Pancreas (tissue), 10 donors: ENCODE data around the gene SMCO2. TPM values are rescaled to one million over a fixed set of nuclear protein-coding genes. Genes with fewer than 3 reads are reported as not detected.
A peak's percentile ranks its signal among the peaks of the same experiment; 100 is the strongest.

Source experiments
- ATAC-seq, 4 donors: fragments of 200-7000 bp; cut with Tn5 transposase; one replicate each; pipeline versions ENCODE4 v1.8.0 to v1.9.1; 2020; ENCODE audit warnings: mild to moderate bottlenecking in 4 of 4, moderate library complexity in 4 of 4
- DNase-seq, 6 donors: peaks; one replicate each; pipeline ENCODE4 v3.0.0-alpha.2; 2020
- FAIRE-seq: peaks from 2 replicates; lab custom pipeline; 2012; peaks lifted over from hg19 to GRCh38; lab: Jason Lieb, UNC
- H3K27ac ChIP-seq, 4 donors: fragments of 200-600 bp; sonication (generic); 1 replicate in 3 of 4; 2 replicates in 1 of 4; pipeline versions ENCODE4 v1.5.0 to v1.8.0; 2020
- H3K27me3 ChIP-seq, 4 donors: fragments of 200-600 bp; one replicate each; pipeline ENCODE4 v1.8.0; 2021
- H3K36me3 ChIP-seq, 3 donors: fragments of 200-600 bp; sonication (generic) in 1 of 3; one replicate each; pipeline versions ENCODE4 v1.5.0 to v1.8.0; 2020 to 2021
- H3K4me1 ChIP-seq, 3 donors: fragments of 200-600 bp; one replicate each; pipeline ENCODE4 v1.8.0; 2021
- H3K4me3 ChIP-seq, 4 donors: fragments of 200-600 bp; sonication (generic) in 2 of 4; one replicate each; pipeline versions ENCODE4 v1.5.0 to v1.8.0; 2020 to 2021
- H3K9me3 ChIP-seq, 4 donors: fragments of 200-600 bp; one replicate each; pipeline ENCODE4 v1.8.0; 2021
- WGBS, 2 donors: extraction: QIAGEN DNeasy Blood & Tissue Kit; methylation state at CpG; one replicate each; pipeline ENCODE4 v1.1.7; 2013; 5-methylcytosine and 5-hydroxymethylcytosine counted together
- intact Hi-C, 3 donors: fragments of 100-400 bp; cut with DNase I; formaldehyde crosslinking; loops; one replicate each; pipeline versions ENCODE4 v1.11.1 to v1.14.2; 2022
- polyA plus RNA-seq, 2 donors: library from polyadenylated mRNA; stranded (reverse); fragments of 200-250 nt; gene quantifications; one replicate each; pipeline ENCODE4 v1.2.3, GENCODE V29; 2013
- total RNA-seq, 6 donors: library from RNA; stranded (reverse); fragmentation: NEBNext Ultra II Directional in 4 of 6; extraction: Animal tissue kit (Norgen Biotek cat#: 25700) in 4 of 6; gene quantifications; one replicate each; pipeline versions ENCODE4 v1.2.1 to v1.2.4, GENCODE V29; 2021 to 2023
- TF ChIP-seq, protein P1 (sequence below), 4 donors: fragments of 200-600 bp; sonication (generic) in 3 of 4; IDR thresholded peaks; one replicate each; pipeline versions ENCODE4 v1.5.0 to v1.8.0; 2021; ENCODE audit warnings: antibody characterized with exemption in 4 of 4
- donor health status: healthy with polysubstance abuse.
- donor health status: DM: no; HTN: no; CAD: no; lungs with moderate emphysema.
- donor health status: DM: no; HTN: no; CAD: no.
- donor health status: control.
- donor health status: control.
- donor health status: Bipolar disorder and iron deficiency.
- donor health status: DM: yes; HTN: yes; CAD: no.
- donor health status: DM: no; HTN: no; CAD: no.
- donor health status: DM: no; HTN: no; CAD: no.
- donor health status: DM: yes; HTN: yes; CAD: no.

SMCO2 gene
- total and polyA plus RNA-seq, 8 donors, result 0.28 to 0.50 (median 0.35) TPM; not detected in 5

DNA sequence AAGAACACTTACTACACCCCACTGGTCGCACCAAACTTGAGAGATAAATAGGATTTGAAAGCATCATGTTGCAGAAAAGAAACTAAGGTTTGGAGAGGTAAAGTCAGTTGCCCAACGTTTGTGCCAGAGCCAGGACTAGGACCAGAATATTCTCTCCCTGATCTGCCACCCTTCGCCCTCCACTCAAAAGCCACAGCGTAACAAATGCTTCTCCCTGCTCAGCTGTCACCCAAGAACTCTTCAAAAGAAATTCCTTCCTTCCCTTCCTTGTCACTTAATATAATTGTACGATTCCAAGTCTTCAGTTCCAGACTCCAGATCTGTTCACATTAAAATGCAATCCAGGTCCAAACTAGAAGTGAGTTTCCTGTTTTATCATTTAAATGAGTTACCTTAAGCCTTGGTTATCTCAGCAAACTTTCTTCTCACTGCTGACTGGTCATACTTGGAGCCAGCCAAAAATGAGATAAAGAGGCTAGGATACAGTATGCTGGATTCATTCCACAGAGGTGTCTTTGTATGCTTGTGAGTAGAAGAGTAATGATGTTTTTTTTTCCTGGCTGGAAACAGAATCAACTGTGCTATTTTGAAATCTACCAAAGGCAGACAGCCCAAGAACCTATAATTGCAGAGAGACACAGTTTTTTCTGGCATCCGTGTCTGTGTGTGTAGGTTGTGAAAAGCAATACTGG lies 64.6 kb downstream of the SMCO2 start:
- FAIRE-seq (no peak), ATAC-seq (peak; percentile 57 to 88 (median 78)), DNase-seq (no peak)
- Histone ChIP-seq H3K9me3 (no peaks in the 10 kb centered on the region), H3K36me3 (no peaks in the 10 kb centered on the region), H3K27me3 (no peaks in the 10 kb centered on the region), H3K27ac (peak overlapping the region in 3 of 4 donors; percentile 3 to 66 (median 35)), H3K4me1 (peaks cover 0 to 5% (median 0%) of the 10 kb centered on the region in 3 donors), H3K4me3 (no peak overlapping the region)
- intact Hi-C loops, result no loop called here
- TF ChIP-seq, protein P1, sequence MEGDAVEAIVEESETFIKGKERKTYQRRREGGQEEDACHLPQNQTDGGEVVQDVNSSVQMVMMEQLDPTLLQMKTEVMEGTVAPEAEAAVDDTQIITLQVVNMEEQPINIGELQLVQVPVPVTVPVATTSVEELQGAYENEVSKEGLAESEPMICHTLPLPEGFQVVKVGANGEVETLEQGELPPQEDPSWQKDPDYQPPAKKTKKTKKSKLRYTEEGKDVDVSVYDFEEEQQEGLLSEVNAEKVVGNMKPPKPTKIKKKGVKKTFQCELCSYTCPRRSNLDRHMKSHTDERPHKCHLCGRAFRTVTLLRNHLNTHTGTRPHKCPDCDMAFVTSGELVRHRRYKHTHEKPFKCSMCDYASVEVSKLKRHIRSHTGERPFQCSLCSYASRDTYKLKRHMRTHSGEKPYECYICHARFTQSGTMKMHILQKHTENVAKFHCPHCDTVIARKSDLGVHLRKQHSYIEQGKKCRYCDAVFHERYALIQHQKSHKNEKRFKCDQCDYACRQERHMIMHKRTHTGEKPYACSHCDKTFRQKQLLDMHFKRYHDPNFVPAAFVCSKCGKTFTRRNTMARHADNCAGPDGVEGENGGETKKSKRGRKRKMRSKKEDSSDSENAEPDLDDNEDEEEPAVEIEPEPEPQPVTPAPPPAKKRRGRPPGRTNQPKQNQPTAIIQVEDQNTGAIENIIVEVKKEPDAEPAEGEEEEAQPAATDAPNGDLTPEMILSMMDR (IDR thresholded peaks at IDR 0.05), result no peak
- WGBS, 2 donors, result 45 to 46% methylated on average over 6 of the region's 6 CpGs

DNA sequence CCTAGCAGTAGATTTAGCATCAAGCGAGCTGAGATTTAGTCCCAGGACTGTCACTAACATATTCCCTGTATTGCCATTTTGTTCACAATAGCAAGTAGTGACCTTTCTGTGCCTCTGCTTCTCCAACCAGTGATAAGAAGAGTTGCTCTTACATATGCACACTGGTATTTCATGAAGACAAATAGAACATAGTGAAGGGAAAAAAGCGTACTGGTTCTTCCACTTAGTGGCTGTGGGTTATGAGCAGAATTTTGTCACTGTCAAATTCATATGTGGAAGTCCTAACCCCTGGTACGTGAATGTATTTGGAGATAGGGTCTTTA lies 65.1 kb downstream of the SMCO2 start:
- Histone ChIP-seq H3K9me3 (no peaks in the 10 kb centered on the region), H3K27me3 (no peaks in the 10 kb centered on the region), H3K4me1 (peaks cover 0 to 5% (median 0%) of the 10 kb centered on the region in 3 donors), H3K27ac (peak overlapping the region in 2 of 4 donors; percentile 35 to 66), H3K4me3 (no peak overlapping the region), H3K36me3 (no peaks in the 10 kb centered on the region)
- intact Hi-C loops, result no loop called here
- DNase-seq (no peak), ATAC-seq (peak; percentile 45 to 73 (median 62)), FAIRE-seq (no peak)
- TF ChIP-seq, protein P1 (IDR thresholded peaks at IDR 0.05), result no peak
- WGBS, 2 donors, result 52 to 58% methylated on average over 3 of the region's 3 CpGs

DNA sequence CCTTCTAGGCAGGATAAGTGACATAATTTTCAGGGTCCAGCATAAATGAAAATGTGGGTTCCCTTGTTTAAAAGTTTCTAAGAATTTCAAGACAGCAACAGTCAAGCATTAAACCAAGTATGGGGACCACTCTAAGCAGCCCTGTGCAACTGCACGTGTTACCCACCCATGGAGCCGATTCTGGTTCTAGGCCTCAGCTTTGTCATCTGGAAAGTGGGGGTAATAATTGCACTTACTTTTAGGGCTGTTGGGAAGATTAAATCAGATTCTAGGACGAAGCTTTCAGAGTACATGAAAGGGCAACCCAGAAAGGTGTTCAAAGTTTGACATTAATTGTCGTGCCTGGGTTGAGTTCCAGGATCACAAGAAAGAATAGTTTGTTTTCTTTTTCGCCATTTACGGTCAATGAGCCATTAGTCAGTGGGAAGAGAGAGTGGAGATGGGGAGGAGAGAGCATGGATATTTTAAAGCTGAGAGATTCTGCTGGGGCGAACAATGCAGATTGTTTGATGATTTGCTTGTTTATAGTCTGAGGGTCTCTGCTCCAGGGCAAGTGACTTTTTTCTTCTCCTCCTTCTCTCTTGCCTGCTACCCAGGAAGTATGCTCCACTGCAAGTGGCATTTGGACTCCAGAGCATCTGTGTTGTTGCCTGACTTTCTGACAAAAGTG lies 66.8 kb downstream of the SMCO2 start:
- FAIRE-seq, result no peak

DNA sequence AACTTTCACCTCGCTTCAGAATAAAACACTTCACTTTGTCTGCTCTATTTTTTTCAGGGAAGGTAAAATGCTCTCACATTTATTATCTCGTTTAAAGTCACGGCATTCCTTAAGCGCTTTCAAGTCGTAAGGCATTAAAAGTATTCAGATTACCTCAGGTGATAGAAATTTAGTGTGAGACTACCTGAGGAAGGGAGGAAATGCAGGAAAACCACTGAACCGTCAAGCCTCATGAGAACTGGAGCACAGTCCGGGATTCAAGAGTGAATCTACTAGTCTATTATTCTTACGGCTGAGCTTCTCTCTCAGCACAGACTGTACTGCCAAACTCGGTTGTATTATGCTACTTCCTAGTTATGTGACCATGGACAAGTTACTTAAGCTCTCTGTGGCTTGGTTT lies 69.1 kb downstream of the SMCO2 start:
- Histone ChIP-seq H3K4me1 (peaks cover 0 to 4% (median 0%) of the 10 kb centered on the region in 3 donors), H3K27me3 (no peaks in the 10 kb centered on the region), H3K4me3 (no peak overlapping the region), H3K9me3 (no peaks in the 10 kb centered on the region), H3K27ac (peak overlapping the region in 1 of 4 donors; percentile 29), H3K36me3 (no peaks in the 10 kb centered on the region)
- intact Hi-C loops, result no loop called here
- FAIRE-seq, result no peak
- TF ChIP-seq, protein P1 (IDR thresholded peaks at IDR 0.05), result no peak
- peak; percentile 34 to 54 (median 40) for ATAC-seq
- 57% methylated on average over 9 of the region's 9 CpGs for WGBS, 2 donors
- DNase-seq, result no peak

More for the DNA sequence above, 66.8 kb downstream of the SMCO2 start:
- Histone ChIP-seq H3K9me3 (no peaks in the 10 kb centered on the region), H3K27me3 (no peaks in the 10 kb centered on the region), H3K36me3 (no peaks in the 10 kb centered on the region), H3K27ac (peak overlapping the region in 1 of 4 donors; percentile 9), H3K4me1 (peaks cover 0 to 5% (median 0%) of the 10 kb centered on the region in 3 donors), H3K4me3 (no peak overlapping the region)
- WGBS, 2 donors, result 75 to 77% methylated on average over 7 of the region's 7 CpGs
- DNase-seq, result no peak
- intact Hi-C loops, result no loop called here
- no peak for ATAC-seq
- TF ChIP-seq, protein P1 (IDR thresholded peaks at IDR 0.05), result no peak

DNA sequence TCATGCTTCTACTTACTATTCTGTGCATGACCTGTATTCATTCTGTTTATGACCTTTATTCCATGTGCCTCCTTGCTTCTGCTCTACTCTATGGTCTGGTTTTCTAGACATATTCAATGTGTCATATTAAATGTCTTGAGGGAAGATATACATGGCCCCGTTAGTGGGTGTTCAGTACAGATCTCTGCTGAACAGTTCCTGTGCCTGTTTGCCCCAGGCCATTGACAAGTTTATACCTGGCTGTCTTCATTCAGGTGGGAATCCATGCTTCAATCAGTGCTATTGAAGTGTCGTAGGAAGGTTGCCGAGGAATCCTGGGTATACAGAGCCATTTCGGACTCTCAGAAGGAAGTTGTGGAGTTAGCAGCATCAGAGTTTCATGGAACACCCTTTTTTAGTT lies 70.1 kb downstream of the SMCO2 start:
- no peaks in the 10 kb centered on the region for H3K27me3 ChIP-seq
- H3K9me3 ChIP-seq, result no peaks in the 10 kb centered on the region
- intact Hi-C loops, result no loop called here
- 61 to 70% methylated on average over 4 of the region's 4 CpGs for whole genome bisulfite sequencing, 2 donors
- no peak overlapping the region for H3K4me3 ChIP-seq
- no peaks in the 10 kb centered on the region for H3K4me1 ChIP-seq
- FAIRE-seq, result no peak
- H3K27ac ChIP-seq, result no peak overlapping the region
- ATAC-seq, result no peak
- no peaks in the 10 kb centered on the region for H3K36me3 ChIP-seq
- DNase-seq, result no peak
- TF ChIP-seq, protein P1 (IDR thresholded peaks at IDR 0.05), result no peak
